ENCODE data around the gene ATXN7.

DNA sequence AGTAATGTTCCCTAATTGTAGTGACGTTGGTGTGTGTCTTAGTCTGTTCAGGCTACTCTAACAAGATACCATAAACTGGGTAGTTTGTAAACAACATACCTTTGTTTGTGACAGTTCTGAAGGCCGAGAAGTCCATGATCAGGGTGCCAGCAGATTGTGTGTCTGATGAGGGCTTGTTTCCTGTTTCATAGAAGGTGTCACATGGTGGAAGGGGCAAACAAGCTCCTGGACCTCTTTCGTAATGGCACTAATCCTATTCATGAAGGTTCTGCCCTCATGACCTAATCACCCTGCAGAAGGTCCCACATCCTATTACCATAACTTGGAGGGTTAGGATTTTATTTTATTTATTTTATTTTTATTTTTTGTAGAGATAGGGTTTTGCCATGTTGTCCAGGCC is 11.1 kb downstream of the ATXN7 start:
- TF ChIP-seq, protein P1, sequence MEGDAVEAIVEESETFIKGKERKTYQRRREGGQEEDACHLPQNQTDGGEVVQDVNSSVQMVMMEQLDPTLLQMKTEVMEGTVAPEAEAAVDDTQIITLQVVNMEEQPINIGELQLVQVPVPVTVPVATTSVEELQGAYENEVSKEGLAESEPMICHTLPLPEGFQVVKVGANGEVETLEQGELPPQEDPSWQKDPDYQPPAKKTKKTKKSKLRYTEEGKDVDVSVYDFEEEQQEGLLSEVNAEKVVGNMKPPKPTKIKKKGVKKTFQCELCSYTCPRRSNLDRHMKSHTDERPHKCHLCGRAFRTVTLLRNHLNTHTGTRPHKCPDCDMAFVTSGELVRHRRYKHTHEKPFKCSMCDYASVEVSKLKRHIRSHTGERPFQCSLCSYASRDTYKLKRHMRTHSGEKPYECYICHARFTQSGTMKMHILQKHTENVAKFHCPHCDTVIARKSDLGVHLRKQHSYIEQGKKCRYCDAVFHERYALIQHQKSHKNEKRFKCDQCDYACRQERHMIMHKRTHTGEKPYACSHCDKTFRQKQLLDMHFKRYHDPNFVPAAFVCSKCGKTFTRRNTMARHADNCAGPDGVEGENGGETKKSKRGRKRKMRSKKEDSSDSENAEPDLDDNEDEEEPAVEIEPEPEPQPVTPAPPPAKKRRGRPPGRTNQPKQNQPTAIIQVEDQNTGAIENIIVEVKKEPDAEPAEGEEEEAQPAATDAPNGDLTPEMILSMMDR (IDR thresholded peaks at IDR 0.05) = no peak
- no peak for TF ChIP-seq POLR2A (IDR thresholded peaks at IDR 0.05)

Measured in esophagus squamous epithelium (tissue), 4 donors.